ENCODE data around the gene NFATC1. TPM values are rescaled to one million over a fixed set of nuclear protein-coding genes. Genes with fewer than 3 reads are reported as not detected.
"Not testable (repeated sequence)": the region's sequence is repeated elsewhere in the genome, so short reads cannot be mapped to it uniquely, and the experiment has no call there.

The NFATC1 gene
- total RNA-seq, 1 experiment from 2014 or later = 4.9 TPM

DNA sequence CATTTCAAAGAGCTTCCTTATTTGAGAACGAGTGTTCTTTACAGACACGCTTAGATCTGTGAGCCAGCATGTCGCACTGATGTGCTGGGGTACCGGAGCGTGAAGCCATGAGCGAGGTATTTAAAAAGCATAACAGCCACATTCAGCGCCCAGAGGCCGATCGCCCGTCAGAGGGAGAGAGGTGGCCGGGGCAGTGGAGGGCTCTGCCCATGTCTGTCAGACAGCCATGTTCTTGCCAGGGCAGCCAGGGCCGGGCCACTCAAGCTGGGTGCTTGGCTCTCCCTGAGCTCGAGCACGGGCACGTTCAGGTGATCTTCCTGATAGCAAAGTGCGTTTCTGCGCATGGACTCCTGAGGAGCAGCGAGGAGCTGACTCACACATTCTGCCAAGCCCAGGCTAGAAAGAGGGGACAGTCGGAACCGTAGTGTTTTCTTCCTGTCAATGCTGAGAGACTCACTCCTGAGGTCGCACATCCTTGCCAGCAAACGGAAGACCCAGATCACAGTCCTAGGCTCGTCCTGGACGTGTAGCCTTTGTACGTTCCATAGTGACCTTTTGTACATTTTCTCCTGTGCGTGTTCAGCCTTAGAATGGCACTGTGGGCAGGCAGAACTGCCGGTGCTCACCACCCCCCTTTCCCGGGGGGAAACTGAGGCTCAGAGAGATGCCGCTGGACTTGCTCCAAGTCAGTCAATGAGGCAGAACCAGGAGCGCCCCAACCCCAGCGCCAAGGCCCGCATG lies 100.7 kb downstream of the NFATC1 start:
- DNase-seq (ENCODE audit: low read depth, low spot score) = no peak
- in situ Hi-C loops (cut with HindIII; ENCODE audit: low pct_unique_long_range_greater_than_20kb, low sequenced_read_pairs) = no loop called here

DNA sequence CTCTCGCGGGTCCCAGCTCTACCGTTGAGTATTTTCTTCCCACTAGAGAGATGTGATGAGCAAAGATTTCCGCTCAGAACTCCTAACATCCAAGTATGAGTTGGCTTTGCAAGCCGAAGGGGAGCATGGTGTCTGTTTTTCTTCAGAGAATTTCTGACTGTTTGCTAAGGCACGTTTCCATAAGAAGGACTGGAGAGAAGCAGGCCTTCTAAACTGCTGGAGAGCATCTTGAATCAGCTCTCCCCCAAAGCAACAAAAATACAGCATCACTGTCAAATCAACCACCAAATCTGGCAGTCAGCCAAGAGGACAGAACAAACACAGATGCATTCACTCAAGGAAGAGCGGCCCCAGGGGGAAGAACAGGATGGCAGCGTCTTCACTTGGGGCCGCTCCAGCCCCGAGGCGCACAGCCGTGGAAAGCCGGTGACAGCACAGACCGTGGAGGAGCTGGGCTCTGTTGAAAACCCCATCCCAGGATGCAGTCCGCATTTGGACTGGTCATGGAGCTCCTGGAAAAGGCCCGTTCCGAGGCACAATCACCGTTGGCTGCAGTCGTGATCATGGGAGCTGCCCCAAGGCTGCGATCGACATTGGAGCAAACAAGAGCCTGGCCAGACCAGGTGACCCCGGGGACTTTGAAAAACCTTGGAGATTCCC lies 101.4 kb downstream of the NFATC1 start:
- no peak for DNase-seq (ENCODE audit: low read depth, low spot score)
- in situ Hi-C loops (cut with HindIII; ENCODE audit: low pct_unique_long_range_greater_than_20kb, low sequenced_read_pairs) = no loop called here

DNA sequence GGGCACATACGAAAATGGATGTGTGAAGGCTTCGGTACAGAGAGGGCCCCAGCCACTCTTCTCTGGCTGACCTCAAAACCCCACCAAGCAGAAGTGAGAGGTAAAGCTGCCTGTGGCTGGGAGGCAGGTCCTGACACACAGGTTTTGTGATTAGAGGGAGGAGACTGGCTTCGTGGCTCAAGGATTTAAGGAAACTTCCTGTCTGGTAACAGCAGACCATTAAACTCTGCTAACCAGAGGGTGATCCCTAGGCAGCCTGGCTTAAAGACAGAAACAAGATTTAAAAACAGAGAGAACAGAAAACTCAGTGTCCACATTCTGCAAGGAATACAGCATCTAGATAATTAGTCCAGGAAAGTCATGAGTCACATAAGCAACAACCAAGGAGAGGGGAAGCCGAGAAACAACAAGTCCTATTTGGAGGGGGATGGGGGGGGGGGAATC lies 101.9 kb downstream of the NFATC1 start:
- DNase-seq (ENCODE audit: low read depth, low spot score) = peak; percentile 32
- in situ Hi-C loops (cut with HindIII; ENCODE audit: low pct_unique_long_range_greater_than_20kb, low sequenced_read_pairs) = no loop called here

DNA sequence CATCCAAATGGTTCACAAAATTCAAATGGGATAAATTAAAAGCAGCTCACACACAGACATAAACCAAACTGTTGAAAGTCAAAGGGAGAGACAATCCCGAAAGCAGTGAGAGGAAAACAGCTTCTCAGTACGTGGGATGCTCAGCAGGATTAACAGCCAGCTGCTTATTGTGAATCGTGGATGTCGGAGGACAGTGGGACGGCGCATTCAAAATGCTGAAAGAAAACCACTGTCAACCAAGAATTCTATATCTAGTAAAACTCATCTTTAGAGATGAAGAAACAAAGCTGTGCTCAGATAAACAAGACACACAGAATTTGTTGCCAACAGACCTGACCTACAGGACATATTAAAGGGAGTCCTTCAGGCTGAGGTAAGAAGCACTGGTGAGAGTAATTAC lies 102.9 kb downstream of the NFATC1 start:
- no peak for DNase-seq (ENCODE audit: low read depth, low spot score)
- in situ Hi-C loops (cut with HindIII; ENCODE audit: low pct_unique_long_range_greater_than_20kb, low sequenced_read_pairs) = no loop called here

DNA sequence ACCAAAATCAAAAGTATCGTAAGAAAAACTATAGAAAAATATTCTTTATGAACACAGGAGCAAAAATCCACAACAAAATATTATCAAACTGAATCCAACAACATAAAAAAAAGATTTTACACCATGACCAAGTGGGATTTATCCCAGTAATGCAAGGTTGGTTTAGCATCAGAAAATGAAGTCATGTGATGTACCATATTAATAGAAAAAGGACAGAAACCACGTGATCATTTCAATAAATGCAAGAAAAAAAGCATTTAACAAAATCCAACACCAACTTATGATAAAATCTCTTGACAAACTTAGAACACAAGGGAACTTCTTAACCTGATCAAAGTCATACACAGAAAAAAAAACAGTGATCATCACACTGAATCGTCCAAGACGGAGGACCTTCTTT lies 105.3 kb downstream of the NFATC1 start:
- no peak for DNase-seq (ENCODE audit: low read depth, low spot score)
- in situ Hi-C loops (cut with HindIII; ENCODE audit: low pct_unique_long_range_greater_than_20kb, low sequenced_read_pairs) = no loop called here

DNA sequence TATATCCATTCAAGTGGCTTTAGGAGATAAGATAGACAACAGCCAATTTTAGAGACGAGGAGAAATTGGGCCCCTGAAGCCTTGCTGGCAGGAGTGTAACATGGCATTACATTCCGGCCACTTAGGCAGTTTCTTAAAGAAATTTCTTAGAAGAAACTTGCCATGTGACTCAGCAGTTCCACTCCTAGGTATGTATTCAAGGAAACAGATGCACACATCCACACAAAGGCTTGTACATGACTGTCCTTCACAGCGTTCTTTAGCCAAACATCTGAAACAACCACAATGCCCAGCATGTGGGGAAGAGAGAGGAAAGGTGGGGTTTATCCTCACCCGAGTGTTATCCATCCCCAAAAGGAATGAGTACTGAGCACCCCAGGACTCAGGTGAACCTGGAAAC lies 107.1 kb downstream of the NFATC1 start:
- DNase-seq (ENCODE audit: low read depth, low spot score) = no peak
- in situ Hi-C loops (cut with HindIII; ENCODE audit: low pct_unique_long_range_greater_than_20kb, low sequenced_read_pairs) = no loop called here

DNA sequence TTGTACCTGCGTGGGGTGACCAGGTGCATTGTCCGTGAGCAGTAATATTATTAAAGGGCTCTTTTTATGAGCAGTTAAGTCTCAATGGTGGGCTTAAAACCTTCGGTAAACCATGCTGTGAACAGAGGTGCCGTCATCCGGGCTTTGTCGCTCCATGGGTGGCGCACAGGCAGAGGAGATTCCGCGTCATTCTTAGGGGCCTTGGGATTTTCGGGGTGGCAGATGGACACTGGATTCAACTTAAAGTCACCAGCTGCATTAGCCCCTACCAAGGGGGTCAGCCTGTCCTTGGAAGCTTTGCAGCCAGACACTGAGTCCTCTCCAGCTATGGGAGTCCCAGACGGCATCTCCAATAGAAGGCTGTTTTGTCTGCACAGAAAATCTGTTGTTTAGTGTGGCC lies 107.7 kb downstream of the NFATC1 start:
- DNase-seq (ENCODE audit: low read depth, low spot score) = no peak
- in situ Hi-C loops (cut with HindIII; ENCODE audit: low pct_unique_long_range_greater_than_20kb, low sequenced_read_pairs) = no loop called here

DNA sequence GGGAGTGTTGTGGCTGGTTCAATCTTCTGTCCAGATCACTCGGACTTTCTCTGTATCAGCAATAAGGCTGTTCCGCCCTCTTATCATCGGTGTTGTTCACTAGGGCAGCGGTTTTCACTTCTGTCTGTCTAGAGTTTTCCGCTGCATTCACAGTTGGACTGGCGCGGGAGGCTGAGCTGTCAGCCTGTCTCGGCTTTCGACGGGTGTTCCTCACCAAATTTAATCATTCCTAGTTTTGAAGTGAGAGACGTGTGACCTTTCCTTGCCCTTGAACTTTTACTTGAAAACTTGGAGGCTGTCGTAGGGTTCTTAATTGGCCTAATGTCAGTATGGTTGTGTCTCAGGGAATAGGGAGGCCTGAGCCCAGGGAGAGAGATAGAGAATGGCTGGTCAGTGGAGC lies 108.3 kb downstream of the NFATC1 start:
- DNase-seq (ENCODE audit: low read depth, low spot score) = no peak
- in situ Hi-C loops (cut with HindIII; ENCODE audit: low pct_unique_long_range_greater_than_20kb, low sequenced_read_pairs) = no loop called here

DNA sequence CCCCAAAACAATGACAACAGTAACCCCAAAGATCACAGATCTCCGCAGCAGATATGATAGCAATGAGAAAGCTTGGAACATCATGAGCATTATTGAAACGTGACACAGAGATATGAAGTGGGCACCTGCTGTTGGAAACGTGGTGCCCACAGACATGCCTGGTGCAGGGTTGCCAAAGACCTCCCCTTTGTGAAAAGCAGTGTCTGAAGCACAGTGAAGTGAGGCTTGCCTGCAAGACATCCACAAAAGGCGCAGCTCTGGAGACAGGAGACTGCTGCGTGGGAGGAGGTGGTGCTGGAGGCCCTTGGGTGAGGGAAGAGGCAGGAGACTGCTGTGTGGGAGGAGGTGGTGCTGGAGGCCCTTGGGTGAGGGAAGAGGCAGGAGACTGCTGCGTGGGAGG lies 108.8 kb downstream of the NFATC1 start:
- in situ Hi-C loops (cut with HindIII; ENCODE audit: low pct_unique_long_range_greater_than_20kb, low sequenced_read_pairs); DNase-seq (ENCODE audit: low read depth, low spot score): not testable (repeated sequence)

DNA sequence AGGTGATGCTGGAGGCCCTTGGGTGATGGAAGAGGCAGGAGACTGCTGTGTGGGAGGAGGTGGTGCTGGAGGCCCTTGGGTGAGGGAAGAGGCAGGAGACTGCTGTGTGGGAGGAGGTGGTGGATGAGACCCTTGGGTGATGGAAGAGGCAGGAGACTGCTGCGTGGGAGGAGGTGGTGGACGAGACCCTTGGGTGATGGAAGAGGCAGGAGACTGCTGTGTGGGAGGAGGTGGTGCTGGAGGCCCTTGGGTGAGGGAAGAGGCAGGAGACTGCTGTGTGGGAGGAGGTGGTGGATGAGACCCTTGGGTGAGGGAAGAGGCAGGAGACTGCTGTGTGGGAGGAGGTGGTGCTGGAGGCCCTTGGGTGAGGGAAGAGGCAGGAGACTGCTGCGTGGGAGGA lies 109.7 kb downstream of the NFATC1 start:
- DNase-seq (ENCODE audit: low read depth, low spot score); in situ Hi-C loops (cut with HindIII; ENCODE audit: low pct_unique_long_range_greater_than_20kb, low sequenced_read_pairs): not testable (repeated sequence)

DNA sequence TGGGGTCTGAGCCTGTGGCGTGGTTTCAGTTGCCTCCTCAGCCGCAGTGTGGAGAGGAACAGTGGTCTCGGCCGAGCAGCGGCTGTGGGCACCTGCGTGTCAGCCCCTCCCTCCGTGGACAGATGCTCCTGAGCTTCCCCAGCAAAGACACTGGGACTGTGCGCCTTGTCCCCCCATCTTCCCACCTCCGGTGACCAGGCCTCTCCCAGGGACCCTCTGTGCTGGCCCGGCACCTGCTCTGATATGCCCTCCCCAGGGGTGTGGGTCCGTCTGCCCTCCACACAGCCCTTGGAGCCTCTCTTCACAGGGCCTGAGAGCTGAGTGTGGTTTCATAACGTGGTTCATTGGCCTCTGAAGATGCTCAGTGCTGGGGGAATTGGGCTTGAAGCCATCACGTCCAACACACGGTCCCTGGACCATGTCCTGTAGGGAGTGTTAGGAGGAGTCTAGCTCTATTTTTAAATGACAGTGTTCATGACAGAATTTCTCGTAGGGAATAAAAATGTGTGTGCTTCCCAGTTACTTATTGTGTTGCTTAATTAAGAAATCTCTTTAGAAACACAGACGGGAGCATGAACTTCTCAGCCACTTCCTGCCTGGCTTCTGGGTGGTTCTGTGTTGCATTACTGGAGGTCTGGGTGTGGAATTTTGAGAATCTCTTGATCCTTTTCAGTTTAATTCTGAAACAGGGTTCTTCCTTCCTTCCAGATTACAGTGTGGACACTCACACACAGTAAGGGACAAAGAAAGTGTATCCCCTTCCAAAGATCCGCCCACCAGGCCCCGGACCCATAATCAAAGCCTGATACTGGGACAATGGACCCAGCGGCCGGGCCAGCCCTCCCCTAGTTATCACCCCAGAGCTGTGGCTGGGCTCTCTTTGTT lies 110.7 kb downstream of the NFATC1 start:
- no peak for DNase-seq (ENCODE audit: low read depth, low spot score)
- in situ Hi-C loops (cut with HindIII; ENCODE audit: low pct_unique_long_range_greater_than_20kb, low sequenced_read_pairs) = no loop called here

DNA sequence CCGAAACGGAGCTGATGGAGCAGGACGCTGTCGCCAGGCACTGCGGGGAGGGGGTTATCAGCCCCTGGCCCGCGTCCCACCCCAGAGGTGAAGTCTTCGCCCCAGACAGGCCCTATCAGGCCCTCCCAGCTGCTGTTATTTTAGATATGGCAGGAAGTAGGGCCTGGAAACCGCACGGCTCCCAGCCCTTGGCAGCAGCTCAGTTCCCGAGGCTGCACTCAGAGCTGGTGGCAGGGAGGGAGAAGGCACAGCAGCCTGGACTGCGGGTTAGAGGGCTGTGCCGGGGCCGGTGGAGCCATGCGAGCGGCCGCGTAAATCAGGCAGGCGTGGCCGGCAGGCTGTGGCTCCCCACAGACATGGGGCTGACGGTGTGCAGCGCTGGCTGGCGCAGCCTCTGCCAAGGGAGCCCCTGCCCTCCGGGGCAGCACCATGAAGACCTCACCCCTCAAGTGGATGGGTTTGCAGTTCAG lies 111.4 kb downstream of the NFATC1 start:
- in situ Hi-C loops (cut with HindIII; ENCODE audit: low pct_unique_long_range_greater_than_20kb, low sequenced_read_pairs) = no loop called here
- DNase-seq (ENCODE audit: low read depth, low spot score) = no peak

DNA sequence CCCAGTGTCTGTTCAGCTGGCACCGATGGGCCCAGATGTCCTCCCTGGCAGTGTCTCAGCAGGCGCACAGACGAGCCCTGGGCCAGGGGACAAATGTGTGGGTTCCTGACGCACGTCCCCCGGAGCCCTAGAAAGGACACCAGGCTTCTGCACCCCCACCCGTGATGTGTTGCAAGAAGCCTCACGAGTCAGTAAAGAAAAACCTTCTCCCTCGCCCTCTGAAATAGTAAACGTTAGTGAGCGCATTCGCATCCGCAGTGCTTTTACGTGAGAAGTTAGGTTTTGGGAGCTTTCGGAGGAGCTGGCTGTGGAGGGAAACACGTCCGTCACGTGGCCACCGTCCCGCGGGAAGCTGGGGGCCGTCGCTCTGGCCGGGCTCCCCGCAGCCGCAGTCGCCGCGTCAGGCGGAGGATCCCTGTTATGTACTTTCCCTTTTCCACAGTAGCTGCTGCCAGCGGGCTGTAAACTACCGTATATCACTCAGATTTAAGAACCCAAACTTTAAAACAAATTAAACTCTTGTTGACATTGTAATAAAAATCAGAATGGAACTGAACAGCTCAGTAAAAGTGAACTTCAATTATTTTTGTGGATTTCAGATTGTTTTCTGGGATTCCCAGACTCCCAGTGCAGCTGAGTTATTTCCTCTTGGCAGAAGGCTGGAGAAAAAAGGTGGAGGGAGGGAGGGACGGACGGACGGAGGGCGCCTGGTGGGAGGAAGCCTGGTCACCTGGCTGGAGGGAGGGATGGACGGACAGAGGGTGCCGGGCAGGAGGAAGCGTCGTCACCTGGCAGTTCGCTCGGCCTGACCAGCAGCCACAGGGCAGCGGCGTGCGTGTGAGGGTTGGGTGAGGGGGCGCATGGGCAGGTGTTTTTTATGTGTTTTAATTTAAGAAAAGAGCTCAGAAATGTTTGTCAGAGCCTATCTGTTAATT lies 112.1 kb downstream of the NFATC1 start:
- no peak for DNase-seq (ENCODE audit: low read depth, low spot score)

DNA sequence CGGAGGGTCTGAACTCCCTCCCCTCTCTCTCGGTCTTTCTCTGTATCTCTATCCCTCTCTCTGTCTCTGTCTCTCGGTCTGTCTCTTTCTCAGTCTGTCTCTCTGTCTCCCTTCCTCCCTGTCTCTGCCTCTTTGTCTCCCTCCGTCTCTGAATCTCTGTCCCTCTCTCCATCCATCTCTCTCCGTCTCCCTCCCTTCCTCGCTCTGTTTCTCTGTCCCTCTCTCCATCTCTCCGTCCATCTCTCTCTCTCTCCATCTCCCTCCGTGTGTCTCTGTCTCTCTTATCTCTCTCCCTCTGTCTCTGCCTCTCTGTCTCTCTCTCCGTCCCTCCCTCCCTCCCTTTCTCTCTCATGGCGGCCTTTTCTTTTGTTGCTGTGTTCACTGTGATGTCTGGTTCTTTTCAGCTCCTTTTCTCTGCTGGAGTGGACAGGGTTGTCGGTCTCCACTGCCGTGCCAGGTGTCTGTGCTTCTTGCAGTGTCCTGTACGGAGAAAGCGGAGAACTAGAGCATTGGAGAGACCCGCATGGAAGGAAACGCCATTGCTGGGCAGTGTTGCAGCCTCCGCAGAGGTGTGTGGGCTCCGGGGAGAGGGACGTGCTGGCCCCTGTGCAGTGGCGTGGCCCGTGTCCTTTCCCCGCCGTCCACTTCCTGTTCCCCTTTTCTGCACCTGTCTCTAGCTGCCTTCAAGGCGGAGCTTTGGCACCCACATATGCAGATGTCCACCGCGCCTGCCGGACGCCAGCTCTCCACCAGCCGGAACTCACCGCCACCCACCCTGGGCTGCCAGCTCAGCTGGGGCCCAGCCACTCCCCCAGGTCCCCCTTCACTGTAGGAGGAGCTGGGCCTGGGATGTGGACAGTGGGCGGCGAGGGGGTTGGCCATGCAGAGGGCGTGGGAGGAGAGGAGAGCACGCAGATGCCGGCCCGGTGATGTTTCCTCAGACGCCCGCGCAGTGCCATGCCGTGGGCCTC lies 113.1 kb downstream of the NFATC1 start:
- DNase-seq (ENCODE audit: low read depth, low spot score) = no peak
- in situ Hi-C loops (cut with HindIII; ENCODE audit: low pct_unique_long_range_greater_than_20kb, low sequenced_read_pairs) = no loop called here

More for the DNA sequence above, 112.1 kb downstream of the NFATC1 start:
- in situ Hi-C loops (cut with HindIII; ENCODE audit: low pct_unique_long_range_greater_than_20kb, low sequenced_read_pairs) = no loop called here

DNA sequence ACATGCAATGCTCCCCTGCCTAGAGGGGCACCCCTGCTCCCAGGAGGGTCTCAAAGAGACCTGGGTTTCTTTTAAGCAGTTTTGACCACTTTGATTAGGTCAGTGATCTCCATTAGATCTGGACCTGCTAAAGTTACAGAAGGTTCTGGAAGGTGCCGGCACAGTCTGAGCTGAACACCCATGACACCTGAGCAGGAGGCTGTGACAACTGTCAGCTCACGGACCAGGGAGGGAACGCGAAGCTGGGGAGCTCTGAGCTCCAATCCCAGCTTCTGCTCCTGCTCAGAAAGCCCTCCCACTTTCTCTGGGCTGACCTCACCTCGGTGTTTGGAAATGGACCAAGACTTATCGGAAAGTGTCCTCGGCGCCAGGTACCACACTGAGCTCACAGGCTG lies 113.8 kb downstream of the NFATC1 start:
- no peak for DNase-seq (ENCODE audit: low read depth, low spot score)
- in situ Hi-C loops (cut with HindIII; ENCODE audit: low pct_unique_long_range_greater_than_20kb, low sequenced_read_pairs) = no loop called here

DNA sequence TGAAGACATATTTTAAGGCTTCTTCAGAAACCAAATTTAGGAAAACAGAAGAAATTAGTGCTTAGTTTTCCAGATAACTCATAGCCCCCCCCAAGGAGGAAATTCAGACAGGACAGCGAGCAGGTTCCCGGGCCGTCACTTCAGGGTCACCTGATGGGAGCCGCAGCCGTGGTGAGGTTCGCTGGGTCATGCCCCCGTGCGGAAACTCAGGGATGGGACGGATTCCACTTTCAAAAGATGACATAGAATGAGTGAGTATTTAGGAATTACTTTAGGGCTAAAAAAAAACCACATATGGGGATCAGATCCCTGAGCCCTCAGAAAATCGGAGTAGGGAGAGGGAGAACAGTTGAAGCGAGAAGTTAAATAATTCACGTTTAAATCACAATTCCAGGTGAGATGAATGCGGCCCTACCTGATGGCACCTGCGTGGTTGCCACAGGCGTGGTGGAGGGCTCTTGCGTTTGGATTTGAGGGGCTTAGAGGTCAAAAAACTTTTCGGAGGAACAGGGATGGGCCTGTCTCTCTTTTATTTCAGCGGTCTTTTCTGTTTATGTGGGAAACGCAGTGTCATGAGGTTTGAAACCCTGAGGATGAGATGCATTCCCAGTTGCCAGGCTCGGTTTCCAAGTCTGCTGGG lies 114.4 kb downstream of the NFATC1 start:
- in situ Hi-C loops (cut with HindIII; ENCODE audit: low pct_unique_long_range_greater_than_20kb, low sequenced_read_pairs) = no loop called here
- DNase-seq (ENCODE audit: low read depth, low spot score) = no peak

Data from SK-MEL-5 (cell line).